GM12801 (cell line): ENCODE results near the gene BNC2.

ENCODE experiments used
- TF ChIP-seq, protein P1 (sequence below): IDR thresholded peaks from one replicate; pipeline ENCODE4 v1.5.1; 2011; ENCODE audit warnings: control low read depth; ENCODE audit not compliant: insufficient read length; ENCODE audit errors: extremely low read depth

Gene BNC2

DNA sequence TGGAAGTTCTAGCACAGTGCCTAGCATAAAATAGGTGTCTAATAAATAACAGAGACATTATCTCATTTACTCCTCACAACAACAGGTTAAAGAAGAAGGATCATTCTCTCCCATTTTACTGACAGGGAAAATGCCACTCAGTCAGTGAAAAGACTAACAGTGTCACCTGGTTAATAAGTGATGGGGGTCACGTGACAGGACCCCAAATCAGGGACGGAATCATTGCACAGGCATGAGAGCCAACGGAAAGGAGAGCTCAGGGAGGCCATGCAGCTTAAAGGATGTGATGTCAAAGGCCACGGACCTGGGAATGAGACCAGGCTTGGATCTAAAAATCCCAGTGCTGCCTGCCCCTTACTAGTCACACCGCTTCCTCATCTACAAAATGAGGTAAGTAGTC, 101.2 kb downstream of the BNC2 start:
- TF ChIP-seq, protein P1, sequence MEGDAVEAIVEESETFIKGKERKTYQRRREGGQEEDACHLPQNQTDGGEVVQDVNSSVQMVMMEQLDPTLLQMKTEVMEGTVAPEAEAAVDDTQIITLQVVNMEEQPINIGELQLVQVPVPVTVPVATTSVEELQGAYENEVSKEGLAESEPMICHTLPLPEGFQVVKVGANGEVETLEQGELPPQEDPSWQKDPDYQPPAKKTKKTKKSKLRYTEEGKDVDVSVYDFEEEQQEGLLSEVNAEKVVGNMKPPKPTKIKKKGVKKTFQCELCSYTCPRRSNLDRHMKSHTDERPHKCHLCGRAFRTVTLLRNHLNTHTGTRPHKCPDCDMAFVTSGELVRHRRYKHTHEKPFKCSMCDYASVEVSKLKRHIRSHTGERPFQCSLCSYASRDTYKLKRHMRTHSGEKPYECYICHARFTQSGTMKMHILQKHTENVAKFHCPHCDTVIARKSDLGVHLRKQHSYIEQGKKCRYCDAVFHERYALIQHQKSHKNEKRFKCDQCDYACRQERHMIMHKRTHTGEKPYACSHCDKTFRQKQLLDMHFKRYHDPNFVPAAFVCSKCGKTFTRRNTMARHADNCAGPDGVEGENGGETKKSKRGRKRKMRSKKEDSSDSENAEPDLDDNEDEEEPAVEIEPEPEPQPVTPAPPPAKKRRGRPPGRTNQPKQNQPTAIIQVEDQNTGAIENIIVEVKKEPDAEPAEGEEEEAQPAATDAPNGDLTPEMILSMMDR: no peak

DNA sequence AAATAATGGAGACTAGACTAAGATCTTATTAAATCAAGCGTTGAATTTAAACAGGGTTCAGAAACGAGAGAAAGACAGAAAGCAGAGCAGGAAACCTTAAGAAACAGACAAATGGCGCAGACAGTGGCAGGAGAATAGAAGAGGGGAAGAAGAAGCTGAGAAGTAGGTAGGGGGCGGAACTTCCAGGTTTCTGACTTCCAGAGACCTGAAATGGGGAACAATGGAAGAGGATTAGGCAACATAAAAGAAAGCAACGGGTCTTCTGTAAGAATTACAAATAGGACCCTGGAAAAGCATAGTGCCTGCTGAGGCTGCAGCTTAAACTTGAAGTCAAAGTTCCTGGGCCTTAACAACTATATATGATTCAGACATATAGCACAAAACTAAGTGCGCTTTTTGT, 101.7 kb downstream of the BNC2 start:
- TF ChIP-seq, protein P1: no peak

DNA sequence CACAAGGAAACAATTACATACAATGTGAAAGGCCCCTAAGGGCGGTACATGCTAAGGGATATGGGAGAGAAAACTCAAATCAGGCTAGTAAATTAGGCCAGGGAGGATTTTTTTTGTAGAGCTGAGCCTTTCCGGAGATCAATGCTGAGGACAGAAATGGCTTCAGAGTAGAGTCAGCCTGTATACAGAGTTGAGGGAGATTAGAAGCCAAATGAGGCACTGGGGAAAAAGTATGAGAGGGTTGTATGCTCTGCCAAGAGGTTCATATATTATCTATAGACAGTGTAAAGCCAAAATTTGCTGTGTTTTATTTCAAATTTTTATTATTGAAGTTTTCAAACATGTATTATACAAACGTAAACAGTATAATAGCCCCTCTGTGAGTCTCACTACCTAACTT, 103.1 kb downstream of the BNC2 start:
- TF ChIP-seq, protein P1: no peak

DNA sequence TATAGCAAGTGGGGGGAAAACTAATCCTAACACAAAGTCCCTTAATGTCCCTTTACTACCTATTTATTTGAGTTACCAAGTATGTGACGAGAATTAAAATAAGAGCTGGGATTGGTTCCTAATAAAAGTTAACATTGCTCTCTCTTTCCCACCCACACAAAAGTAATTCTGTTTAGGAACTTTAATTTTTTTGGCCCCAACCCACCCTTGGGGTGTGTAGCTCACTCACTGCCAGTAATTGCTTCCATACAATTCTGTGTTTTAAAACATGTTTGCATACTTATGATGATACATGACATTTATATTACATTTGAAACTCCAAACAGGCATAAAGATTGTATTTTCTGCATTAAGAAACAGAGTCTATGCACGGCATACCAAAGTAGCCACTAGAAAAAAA, 106.5 kb downstream of the BNC2 start:
- TF ChIP-seq, protein P1: no peak

DNA sequence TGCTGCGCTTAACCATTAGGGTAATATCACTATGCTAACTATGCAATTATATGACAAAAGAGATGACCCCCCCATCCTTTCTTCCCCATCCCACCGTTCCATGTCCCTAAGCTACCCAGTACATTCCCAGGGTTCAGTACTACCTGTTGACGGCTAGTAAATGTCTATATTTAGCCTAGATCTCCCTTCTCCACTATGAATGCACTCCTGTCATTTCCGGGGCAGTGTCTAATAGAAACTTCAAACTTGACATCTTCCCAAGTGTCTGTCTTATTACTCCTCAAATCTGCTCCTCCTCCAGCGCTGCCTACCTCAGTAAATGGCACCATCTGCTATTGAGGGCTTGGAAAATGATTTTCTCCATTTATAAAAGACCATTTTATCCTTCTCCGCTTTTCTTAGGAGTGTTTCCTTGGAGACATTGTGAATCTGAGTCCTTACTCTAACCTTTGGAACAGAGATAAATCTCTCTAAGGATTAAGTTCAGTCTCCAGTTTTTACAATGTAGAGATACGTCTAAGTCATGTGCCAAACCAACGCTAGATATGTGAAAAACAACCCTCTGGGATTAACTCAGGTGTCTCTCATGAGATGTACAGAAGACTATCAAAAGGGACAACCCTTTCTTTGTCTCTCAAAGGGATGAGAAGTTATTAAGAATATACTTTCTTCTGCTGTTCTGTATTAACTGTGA, 114.9 kb downstream of the BNC2 start:
- TF ChIP-seq, protein P1: no peak

DNA sequence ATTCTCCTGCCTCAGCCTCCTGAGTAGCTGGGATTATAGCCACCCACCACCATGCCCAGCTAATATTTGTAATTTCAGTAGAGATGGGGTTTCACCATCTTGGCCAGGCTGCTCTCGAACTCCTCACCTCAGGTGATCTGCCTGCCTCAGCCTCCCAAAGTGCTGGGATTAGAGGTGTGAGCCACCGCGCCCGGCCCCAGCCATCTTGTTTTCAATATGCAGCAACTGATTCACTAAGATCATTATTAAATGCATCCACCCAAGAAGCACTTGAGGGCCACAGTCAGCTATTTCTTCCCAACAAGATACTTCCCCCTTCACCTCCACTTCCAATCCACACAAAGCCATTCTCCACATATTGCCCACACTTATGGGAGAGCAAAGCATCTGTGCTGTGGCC, 115.8 kb downstream of the BNC2 start:
- TF ChIP-seq, protein P1: no peak

DNA sequence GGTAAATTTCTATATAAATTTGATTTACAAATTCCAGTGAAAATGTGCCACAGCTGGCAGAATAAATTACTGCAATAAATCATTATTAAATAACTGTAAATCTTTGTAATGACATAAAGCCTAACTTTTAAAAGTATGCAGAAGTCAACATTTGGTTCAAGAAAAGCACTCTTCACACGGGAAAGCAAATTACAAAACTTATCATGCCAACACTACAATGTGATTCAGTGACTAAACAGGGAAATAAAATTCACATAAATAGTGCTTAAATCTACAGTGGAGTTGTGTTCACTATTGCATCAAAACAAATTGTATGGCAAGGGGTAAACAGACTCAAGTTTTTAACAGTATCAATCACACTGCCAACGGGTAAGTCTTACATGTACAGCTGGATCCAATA, 117.2 kb downstream of the BNC2 start:
- TF ChIP-seq, protein P1: no peak
